MM.1S (cell line): Measurements from ENCODE around the gene CCDC69.
"Not testable (repeated sequence)": the region's sequence is repeated elsewhere in the genome, so short reads cannot be mapped to it uniquely, and the experiment has no call there.

Experiments
- DNase-seq: peaks from one replicate; pipeline ENCODE4 v3.0.0-alpha.2; 2015
- H2AFZ ChIP-seq: fragments of 300-600 bp; sonication (generic); 2 replicates; pipeline ENCODE4 v1.6.0; 2016; ENCODE audit warnings: antibody characterized with exemption, low read length
- H3F3A ChIP-seq: fragments of 300-600 bp; sonication (generic); 2 replicates; pipeline ENCODE4 v1.6.1; 2016; ENCODE audit warnings: mild to moderate bottlenecking, antibody characterized with exemption, low read length, moderate library complexity, mixed read lengths; ENCODE audit not compliant: insufficient read depth
- H3K27ac ChIP-seq: fragments of 300-600 bp; sonication (generic); 2 replicates; pipeline ENCODE4 v1.5.1; 2016; ENCODE audit warnings: mild to moderate bottlenecking, low read length
- H3K27me3 ChIP-seq: fragments of 300-600 bp; sonication (generic); replicated peaks from 2 replicates; pipeline ENCODE4 v1.6.0; 2016; ENCODE audit warnings: low read length; ENCODE audit not compliant: insufficient read depth
- H3K36me3 ChIP-seq: fragments of 300-600 bp; sonication (generic); replicated peaks from 2 replicates; pipeline ENCODE4 v1.6.1; 2016; ENCODE audit warnings: mild to moderate bottlenecking, low read length, mixed read lengths; ENCODE audit not compliant: insufficient read depth
- H3K4me1 ChIP-seq: fragments of 300-600 bp; sonication (generic); 2 replicates; pipeline ENCODE4 v1.6.1; 2016; ENCODE audit warnings: low read length, mixed read lengths
- H3K4me2 ChIP-seq: fragments of 300-600 bp; sonication (generic); 2 replicates; pipeline ENCODE4 v1.6.0; 2016; ENCODE audit warnings: low read depth, low read length
- H3K4me3 ChIP-seq: fragments of 300-600 bp; sonication (generic); 2 replicates; pipeline ENCODE4 v1.5.1; 2016; ENCODE audit warnings: low read length, mixed read lengths
- H3K79me2 ChIP-seq: fragments of 300-600 bp; sonication (generic); 2 replicates; pipeline ENCODE4 v1.6.1; 2016; ENCODE audit warnings: mixed run types, low read length, mixed read lengths
- H3K9ac ChIP-seq: fragments of 300-600 bp; sonication (generic); 2 replicates; pipeline ENCODE4 v1.6.1; 2016; ENCODE audit warnings: low read length, mixed read lengths
- H3K9me2 ChIP-seq: fragments of 300-600 bp; sonication (generic); replicated peaks from 2 replicates; pipeline ENCODE4 v1.6.1; 2016; ENCODE audit warnings: mild to moderate bottlenecking, low read length, mixed read lengths; ENCODE audit not compliant: insufficient read depth
- H3K9me3 ChIP-seq: fragments of 300-600 bp; sonication (generic); replicated peaks from 2 replicates; pipeline ENCODE4 v1.6.1; 2016; ENCODE audit warnings: mild to moderate bottlenecking, low read length, mixed read lengths; ENCODE audit not compliant: insufficient read depth
- H4K20me1 ChIP-seq: fragments of 300-600 bp; sonication (generic); 2 replicates; pipeline ENCODE4 v1.6.1; 2016; ENCODE audit warnings: mild to moderate bottlenecking, low read length, moderate library complexity, mixed read lengths; ENCODE audit not compliant: insufficient read depth
- CTCF ChIP-seq: fragments of 300-600 bp; sonication (generic); IDR thresholded peaks from 2 replicates; pipeline ENCODE4 v1.5.1; 2016; ENCODE audit warnings: antibody characterized with exemption, low read length, mixed read lengths
- EZH2 ChIP-seq: fragments of 300-600 bp; sonication (generic); optimal IDR thresholded peaks from 2 replicates; pipeline ENCODE3; 2017; ENCODE audit warnings: low read depth, mild to moderate bottlenecking, antibody characterized with exemption, low read length, mixed read lengths
- EZH2phosphoT487 ChIP-seq: fragments of 300-600 bp; sonication (generic); IDR thresholded peaks from 2 replicates; pipeline ENCODE4 v1.6.1; 2018; ENCODE audit warnings: antibody characterized with exemption, low read length

Gene CCDC69

GRCh38 chr5:151243564-151243963, 19.7 kb upstream of the CCDC69 start:
- no peak overlapping the region for H3K4me2 ChIP-seq
- no peaks in the 10 kb centered on the region for H3K9me3 ChIP-seq
- no peaks in the 10 kb centered on the region for H3K36me3 ChIP-seq
- H4K20me1 ChIP-seq = no peaks in the 10 kb centered on the region
- TF ChIP-seq EZH2 (no peak), CTCF (no peak), EZH2phosphoT487 (no peak)
- H2AFZ ChIP-seq = no peak overlapping the region
- H3K27ac ChIP-seq = no peak overlapping the region
- no peaks in the 10 kb centered on the region for H3K9me2 ChIP-seq
- peaks cover 2% of the 10 kb centered on the region for H3F3A ChIP-seq
- no peaks in the 10 kb centered on the region for H3K27me3 ChIP-seq
- no peak overlapping the region for H3K9ac ChIP-seq
- H3K79me2 ChIP-seq = no peaks in the 10 kb centered on the region
- DNase-seq = no peak
- H3K4me3 ChIP-seq = no peak overlapping the region
- H3K4me1 ChIP-seq = peaks cover 3% of the 10 kb centered on the region; the same call in 1 of the 2 replicates

GRCh38 chr5:151243127-151243526, 19.2 kb upstream of the CCDC69 start:
- TF ChIP-seq EZH2phosphoT487 = no peak
- TF ChIP-seq CTCF = no peak
- no peak for TF ChIP-seq EZH2
- Histone ChIP-seq H2AFZ (no peak overlapping the region), H3K36me3 (no peaks in the 10 kb centered on the region), H3K27me3 (no peaks in the 10 kb centered on the region), H3K79me2 (no peaks in the 10 kb centered on the region), H3K4me3 (no peak overlapping the region), H3K4me2 (no peak overlapping the region), H3K4me1 (peaks cover 3% of the 10 kb centered on the region; the same call in 1 of the 2 replicates), H3K9ac (no peak overlapping the region), H3K9me2 (no peaks in the 10 kb centered on the region), H3K9me3 (no peaks in the 10 kb centered on the region), H4K20me1 (no peaks in the 10 kb centered on the region), H3K27ac (no peak overlapping the region), H3F3A (peaks cover 6% of the 10 kb centered on the region)
- no peak for DNase-seq

- H3K36me3 ChIP-seq = no peaks in the 10 kb centered on the region
- H3K27me3 ChIP-seq = no peaks in the 10 kb centered on the region
- no peak for TF ChIP-seq EZH2phosphoT487
- no peak for TF ChIP-seq CTCF
- no peak for TF ChIP-seq EZH2
- peaks cover 11% of the 10 kb centered on the region for H3F3A ChIP-seq
- no peak overlapping the region for H3K27ac ChIP-seq
- no peak overlapping the region for H3K9ac ChIP-seq
- no peaks in the 10 kb centered on the region for H3K9me3 ChIP-seq
- H3K4me3 ChIP-seq = no peak overlapping the region
- no peaks in the 10 kb centered on the region for H4K20me1 ChIP-seq
- H3K4me1 ChIP-seq = peaks cover 13% of the 10 kb centered on the region
- H2AFZ ChIP-seq = no peak overlapping the region
- no peaks in the 10 kb centered on the region for H3K79me2 ChIP-seq
- DNase-seq = no peak
- H3K4me2 ChIP-seq = no peak overlapping the region
- no peaks in the 10 kb centered on the region for H3K9me2 ChIP-seq
Measured at GRCh38 chr5:151240924-151241635, 17.2 kb upstream of the CCDC69 start.

- not testable (repeated sequence) for H3K9ac ChIP-seq, H3K4me2 ChIP-seq, DNase-seq, H2AFZ ChIP-seq, H4K20me1 ChIP-seq, H3K9me2 ChIP-seq, H3K79me2 ChIP-seq, H3K27ac ChIP-seq, H3K27me3 ChIP-seq, H3K36me3 ChIP-seq, H3K9me3 ChIP-seq, H3K4me3 ChIP-seq
- peaks cover 13% of the 10 kb centered on the region for H3K4me1 ChIP-seq
- H3F3A ChIP-seq = peaks cover 11% of the 10 kb centered on the region
Measured at GRCh38 chr5:151240268-151240835, 16.5 kb upstream of the CCDC69 start.
